Stimulated activated CD4-positive, alpha-beta T cell treated with anti-CD3 and anti-CD28 coated beads, Interleukin-12 subunit alpha, Interleukin-12 subunit beta, amount 100 ng/mL, for 24 hours (primary cell): ENCODE measurements around the gene SCIN.
"Not testable (repeated sequence)": the region's sequence is repeated elsewhere in the genome, so short reads cannot be mapped to it uniquely, and the experiment has no call there.

Experiments
- DNase-seq, 2 experiments: peaks; one replicate each; pipeline ENCODE4 v3.0.0-alpha.2; 2020; ENCODE audit warnings: low read depth in 2 of 2

SCIN gene

DNA sequence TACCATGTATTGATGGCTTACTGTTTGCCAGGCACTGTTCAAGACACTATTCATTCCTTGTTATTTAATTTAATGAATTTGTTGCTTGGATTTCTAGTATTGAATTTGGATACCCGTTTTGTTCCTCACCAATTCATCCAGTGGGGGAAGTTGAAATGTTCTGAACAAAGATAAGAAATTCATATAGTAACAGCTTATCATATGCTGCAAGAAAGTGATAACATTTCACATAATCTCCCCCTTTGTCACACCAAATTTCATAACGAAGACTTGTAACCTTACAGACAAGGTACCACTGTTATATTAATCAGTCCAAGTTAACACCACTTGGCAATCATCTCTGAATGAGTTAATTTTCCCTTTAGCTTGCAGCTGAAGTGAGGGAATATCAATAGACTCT lies 42.1 kb downstream of the SCIN start:
- no peak for DNase-seq

DNA sequence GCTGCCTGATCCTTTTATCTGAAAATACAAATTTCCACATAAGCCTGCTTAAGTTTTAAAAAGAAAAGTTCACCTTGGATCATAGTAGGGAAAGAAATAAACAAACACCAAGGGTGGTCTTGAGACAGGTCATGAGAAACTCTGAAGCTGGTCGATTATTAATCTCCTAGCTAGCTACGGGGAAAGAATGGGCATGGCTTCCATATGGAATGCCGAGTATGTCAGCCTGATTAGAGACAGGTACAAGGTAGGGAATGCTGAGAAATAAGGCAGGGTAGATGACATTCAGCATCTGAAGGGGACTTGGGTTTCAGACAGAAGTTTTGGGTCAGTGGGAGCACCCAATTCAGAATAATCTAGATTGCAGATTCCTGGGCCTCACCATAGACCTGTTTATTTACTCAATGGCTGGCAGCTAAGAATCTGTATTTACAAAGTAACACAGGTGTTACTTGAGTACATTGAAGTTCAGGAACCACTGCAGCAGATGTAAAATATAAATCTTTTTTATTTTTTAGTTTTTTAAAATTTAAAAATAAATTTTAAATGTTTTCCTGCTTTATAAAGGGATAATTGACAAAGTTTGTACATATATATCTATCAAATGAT lies 49.0 kb downstream of the SCIN start:
- DNase-seq, result no peak

DNA sequence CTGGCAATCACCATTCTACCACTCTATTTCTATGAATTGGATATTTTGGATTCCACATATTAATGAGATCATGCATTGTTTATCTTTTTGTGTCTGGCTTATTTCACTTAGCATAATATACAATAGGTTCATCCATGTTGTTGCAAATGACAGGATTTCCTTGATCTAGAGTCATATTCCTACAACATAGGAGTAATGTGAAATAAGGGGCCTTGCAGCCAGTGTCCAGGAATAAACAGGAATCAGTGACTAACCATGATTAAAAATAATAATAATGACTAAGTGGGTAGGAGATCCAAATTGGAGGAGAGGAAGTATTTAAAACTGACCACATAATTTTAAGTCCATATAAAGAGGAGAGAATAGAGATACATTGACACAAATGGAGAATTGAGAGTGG lies 49.9 kb downstream of the SCIN start:
- DNase-seq, result no peak

DNA sequence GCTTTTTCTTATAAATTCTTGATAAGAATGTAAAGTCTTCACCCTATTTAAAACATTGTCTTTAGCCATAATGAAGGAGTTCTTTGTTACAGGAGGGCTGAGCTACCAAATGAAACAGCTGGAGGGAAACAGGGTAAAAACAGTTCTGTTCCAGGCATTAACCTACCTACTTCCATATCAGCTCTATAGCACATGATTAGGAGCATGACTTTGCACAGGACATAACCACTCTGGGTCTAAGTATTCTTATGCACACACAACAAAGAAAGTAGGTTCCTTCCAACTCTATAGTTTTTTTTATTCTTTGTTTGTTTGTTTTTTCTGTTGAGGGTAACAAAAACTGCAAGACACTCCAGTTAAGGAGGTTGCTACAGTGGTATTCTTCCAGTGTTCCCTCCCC lies 52.7 kb downstream of the SCIN start:
- no peak for DNase-seq

DNA sequence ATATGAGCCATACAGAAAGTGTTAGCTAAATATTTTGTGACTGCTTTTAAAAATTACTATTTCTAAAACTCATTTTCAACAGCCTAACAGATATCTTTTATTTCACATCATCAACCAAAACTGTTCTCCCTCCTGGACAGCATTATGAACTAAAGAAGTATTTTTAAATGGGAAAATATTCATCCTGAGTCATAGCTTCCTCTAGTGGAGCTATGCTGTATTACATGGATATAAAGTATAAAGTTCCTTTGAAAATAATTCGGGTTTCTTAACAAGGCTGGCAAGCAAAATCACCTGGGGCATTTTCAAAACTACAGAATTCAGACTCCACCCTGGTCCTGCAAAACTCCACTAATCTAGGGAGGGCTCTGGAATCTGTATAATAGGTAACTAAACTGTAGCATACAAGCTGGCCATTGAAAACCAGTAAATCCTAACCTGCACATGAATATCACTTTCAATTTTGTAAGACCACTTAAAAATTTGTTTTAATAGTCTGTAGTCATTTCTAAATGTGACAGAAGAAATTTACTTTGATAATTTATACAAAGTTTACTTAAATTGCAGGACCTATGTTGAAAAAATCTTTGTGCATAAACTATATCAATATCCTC lies 53.5 kb downstream of the SCIN start:
- DNase-seq, result no peak

DNA sequence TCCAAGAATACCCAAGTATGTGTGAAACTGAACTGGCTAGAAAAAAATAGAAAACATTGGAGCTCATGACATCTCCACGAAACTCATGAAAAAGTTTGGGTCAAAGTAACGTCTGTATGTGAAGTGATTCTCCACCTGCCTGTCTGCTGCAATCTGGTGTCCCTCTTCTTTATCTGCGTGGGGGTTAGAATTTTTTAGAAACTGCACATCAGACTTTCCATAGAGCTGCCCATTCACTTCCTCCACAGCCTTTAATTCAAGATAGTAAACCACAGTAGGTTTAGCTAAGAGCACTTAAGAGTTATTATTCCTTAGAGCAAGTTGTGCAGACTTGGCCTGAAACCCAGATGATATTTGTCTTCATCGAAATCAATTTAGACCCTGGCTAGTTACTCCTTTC lies 55.3 kb downstream of the SCIN start:
- no peak for DNase-seq

DNA sequence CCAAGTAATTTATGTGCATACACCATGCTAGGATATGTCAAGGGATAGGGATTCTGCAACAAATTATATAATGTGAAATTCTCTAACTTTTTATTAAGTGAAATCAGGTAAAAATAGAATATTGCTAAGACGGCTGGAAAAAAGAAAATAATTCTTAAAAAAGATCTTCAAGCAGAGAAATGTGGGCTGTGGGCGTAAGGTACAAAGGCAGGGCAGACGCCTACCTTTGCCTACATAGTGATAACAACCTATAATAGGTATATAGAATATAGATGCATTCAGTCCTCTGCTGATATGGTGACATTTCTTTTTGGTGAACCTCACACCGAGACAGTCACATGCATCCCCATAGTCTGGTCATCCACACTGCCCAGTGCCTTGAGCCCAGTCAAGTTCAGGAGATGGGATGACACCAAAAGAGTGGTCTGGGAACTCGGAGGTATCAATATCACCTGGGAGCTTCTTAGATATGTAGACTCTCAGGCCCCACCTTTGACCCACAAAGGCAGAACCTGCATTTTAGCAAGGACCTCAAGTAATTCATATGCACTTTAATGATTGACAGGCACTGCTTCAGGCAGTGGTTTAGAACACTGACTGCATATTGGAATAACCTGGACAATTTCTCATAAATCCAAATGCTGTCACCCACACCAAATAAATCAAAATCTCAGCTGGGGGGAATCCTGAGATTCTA lies 59.4 kb downstream of the SCIN start:
- DNase-seq, result no peak

DNA sequence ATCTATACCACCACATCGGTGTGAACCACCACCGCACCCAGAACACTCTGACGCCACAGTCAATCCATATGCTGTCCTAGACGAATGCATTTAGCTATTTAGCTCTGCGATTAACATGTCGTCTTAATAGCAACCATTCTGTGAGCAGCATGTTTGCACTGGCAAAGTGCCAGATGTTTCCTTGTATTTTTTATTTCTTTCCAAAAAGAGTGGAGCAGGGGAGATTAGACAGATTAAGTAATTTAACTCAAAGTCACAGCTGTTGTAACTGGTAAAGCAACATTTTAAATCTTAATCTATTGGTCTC lies 59.9 kb downstream of the SCIN start:
- DNase-seq, result no peak

DNA sequence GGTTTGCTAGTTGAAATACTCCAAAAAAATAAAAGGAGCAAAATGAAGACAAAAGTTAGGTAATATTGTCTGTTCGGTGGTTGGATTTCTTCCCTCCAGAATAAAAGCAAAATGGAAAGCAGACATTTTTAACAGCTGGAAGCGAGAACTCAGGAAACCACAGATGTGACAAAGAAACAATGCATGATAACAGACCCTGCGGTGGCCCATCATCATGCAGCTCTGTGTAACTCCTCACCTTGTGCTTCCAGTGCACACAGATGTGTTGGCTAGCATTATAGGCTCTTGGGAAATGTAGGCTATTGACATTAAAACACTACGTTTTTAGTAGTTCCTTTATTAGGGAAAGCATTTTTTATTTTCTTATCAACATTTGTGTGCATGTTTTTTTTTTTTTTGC lies 63.1 kb downstream of the SCIN start:
- DNase-seq, result no peak

DNA sequence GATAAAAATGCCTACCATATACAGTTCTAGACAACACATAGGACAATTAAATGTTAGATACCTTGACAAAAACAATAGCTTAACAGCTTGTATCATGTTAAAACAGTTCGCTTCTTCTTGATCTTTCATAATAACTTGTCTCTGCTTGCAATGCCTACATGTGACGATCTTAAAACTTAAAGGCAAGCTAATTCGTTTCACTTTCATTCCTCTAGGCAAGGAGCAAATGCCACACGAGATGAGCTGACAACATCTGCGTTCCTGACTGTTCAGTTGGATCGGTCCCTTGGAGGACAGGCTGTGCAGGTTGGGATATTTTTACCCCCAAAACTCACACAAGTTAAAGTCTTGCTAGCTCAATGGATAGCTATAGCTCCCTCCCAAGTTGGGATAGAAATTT lies 65.3 kb downstream of the SCIN start:
- no peak for DNase-seq

DNA sequence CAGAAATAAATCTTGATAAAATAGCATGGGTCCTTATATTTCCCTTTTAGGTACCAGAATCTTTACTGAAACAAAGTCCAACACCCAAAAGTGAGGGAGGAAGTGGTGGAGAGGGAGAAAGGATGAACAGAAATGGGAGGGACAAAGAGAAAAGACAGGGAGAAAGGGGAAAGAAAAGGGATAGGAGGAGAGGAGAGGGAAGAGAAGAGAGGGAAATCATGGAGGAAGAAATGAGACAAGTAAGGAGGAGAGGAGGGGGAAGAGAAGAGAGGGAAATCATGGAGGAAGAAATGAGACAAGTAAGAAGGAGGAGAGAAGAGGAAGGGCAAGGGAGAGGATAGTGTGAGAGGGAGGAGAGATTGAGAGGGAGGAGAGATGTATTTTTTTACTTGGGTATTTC lies 66.8 kb downstream of the SCIN start:
- DNase-seq, result no peak

DNA sequence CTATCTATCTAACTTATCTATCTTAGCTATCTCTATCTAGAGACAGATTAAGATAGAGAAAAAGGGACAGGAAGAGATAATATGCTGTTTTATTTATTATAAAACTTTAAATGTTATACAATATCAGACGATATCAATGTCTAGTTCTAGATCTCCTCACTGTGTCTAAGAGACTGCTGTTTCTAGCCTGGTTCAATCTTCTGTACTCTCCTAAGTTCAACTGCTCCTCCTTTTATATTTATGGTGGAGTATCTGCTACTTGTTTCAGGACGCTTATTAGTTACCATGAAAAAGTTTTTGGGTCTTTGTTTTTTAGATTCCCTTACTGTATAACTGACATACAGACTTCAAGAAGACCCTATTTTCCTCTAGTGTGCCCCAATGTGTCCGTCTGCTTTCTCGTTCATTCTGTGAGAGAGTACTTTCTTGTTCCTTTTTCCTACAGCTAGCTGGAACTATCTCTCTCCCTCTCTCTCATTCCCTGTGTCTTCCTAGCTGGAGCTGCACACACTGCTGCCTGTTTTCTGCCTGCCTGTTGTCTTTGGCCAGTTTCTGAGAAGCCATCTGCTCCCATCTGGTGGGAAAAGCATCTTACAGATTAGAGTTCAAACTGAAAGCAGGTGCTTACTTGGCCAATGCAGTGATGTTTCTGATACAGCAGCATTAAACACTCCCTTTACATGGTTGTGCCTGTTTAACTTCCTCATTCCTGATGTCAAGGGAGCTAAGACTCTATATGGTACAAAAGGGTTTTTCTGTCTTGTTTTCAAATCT lies 67.5 kb downstream of the SCIN start:
- DNase-seq, result no peak

DNA sequence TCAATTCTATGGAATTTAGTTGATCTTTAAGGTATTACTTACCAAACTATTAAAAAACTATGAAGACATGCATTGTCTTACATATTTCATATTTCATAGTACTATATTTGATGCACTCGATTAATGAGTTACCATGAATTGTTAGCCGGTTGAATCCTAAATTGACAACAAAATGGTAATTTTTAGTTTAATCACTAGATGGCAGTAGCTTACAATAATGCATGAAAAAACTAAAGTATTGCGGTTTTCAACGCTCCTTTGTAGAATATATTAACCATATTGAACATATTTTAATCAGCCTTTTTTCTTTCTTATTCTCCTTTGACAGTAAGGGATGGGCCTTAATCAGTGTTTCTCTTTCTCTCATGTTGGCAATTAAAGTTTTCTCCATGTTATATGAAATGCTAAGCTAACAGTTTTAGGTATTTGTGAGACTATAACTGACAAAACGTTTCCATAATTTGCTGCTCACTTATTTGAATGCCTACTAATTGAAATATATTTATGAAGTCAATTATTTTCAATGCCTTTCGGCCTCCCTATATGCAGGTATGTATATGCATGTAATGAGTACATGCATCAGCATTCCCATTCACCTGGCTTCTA lies 68.4 kb downstream of the SCIN start:
- no peak for DNase-seq

DNA sequence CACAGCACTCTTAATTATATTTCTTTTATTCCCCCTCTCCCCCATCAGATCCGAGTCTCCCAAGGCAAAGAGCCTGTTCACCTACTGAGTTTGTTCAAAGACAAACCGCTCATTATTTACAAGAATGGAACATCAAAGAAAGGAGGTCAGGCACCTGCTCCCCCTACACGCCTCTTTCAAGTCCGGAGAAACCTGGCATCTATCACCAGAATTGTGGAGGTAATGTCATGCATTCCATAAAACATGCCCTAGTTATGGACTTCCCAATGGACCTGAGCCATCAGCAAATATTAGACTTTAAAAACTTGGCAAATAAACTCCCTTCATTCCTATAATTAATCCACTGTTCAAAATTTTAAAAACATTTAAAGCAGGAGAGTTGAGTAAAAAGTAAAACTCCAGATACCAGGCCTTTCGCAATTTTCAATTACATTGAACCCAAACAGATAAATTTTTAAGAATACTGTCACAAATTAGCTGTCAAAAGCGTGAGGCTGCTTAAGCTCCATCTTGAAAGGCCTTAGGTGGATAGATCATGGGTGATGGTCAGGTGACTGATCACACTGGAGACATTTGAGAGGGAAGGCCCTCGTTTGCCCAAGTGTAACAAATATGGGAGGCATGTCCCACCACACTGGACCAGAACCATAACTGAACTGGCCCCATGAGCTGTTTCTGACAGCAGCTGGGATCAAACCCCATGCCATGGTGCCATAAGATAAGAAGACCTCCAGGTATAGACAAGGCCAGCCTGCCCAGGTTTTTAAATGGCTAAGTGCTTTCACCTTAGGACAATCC lies 70.0 kb downstream of the SCIN start:
- DNase-seq, result no peak

DNA sequence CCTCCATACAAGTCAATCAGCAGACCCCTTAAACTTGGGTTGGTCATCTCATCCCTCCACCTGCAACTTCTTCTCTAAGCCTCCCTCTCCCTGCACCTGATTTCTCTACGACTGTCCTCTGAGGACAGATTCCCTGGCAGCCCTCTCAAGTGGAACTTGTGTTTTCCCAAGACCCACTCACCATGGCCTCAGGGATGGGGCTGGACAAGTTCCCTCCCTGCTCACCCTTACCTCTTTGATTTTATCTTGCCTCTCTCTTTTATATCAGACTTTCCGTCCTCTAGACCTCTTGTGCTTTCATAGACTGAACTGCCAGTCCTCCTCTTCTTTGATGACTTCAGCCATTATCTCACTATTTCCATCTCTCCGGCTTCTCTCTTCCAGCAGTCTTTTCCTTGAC lies 70.7 kb downstream of the SCIN start:
- DNase-seq, result no peak

DNA sequence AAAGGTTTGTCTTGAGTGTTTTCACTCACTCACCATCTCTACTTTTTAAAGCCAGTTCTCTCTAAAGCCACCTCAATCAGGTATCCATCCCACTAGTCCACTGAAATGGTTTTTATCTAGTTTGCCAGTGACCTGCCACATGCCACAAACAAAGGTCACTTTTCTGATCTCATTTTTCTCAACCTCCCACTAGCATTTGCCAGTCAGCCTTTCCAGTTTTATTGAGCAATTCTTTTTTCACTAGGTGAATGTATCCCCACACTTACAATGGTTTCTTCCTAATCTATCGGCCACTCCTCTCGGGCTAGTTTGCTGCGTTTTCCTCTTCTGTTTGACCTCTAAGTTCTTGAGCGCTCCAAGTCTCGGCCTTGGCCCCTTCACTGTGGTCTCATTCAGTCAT lies 72.0 kb downstream of the SCIN start:
- DNase-seq, result no peak

DNA sequence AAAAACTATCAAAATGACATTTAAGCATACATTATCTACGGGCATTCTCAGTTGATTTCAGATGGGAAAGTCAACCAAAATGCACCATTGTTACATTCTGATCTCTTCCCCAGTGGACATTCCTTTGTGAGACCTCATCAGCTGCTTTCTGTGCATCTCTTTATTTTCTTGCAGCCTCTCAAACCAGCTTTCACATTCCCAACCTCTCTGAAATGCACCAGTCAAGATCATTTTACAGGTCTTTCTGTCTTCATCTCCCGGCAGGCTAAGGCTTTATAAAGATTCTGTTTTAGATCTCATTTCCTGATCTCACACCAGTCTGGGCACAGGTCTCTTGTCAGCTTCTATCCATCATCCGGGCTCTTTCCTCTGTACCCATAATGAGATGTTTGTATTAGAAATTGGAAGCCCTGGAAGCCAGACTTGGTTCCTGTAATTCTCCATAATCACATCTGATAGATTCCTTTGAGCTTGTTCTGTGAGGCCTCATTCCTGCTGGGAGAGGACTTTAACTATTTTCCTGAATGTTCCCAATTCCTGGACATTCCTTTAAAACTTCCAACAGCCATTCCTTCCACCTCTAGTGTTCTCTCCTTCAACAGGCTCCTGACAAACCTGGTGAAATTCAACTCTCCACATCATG lies 72.6 kb downstream of the SCIN start:
- DNase-seq, result no peak

DNA sequence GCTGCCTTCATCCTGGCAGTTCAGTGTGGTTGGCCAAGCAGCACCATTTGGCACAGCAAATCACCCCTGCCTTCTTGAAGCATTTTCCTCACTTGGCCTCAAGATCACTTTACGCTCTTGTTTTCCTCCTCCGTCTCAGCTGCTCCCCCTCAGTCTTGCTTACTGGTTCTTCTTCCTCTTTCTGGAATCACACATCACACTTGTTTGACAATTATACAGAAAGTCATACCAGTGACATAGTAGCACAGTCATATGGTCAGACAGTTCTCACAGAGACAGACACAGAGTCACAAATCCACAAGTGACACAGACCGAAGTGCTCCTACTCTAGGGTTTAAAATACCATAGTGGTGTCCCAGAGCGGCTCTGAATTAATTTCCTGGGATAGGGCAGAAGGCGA lies 73.1 kb downstream of the SCIN start:
- DNase-seq, result no peak

DNA sequence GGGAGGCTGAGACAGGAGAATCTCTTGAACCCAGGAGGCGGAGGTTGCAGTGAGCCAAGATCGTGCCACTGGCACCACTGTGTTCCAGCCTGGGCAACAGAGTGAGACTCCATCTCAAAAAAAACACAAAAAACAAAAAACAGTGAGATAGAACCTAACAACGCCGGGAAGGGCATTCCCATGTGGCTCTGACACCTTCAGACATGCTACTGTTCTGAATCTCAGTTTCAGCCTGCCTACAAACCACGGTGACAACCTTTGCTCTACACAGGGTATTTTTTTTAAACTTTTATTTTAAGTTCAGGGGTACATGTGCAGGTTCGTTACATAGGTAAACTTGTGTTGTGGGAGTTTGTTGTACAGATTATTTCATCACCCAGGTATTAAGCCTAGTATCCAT lies 74.7 kb downstream of the SCIN start:
- DNase-seq, result not testable (repeated sequence)

DNA sequence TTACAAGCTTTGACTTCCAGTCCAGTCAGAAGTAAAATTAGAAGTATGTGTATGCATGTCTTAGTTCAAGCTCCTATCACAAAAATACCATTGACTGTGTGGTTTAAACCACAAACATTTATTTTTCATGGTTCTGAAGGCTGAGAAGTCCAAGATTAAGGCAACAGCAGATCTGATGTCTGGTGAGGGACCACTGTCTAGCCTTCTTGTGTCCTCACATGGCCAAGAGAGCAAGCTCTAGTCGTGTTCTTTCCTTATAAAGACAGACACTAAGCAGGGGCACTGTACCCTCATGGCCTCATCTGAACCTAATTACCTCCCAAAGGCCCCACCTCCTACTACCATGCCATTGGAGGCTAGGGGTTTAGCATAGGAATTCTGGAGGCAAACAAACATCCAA lies 75.6 kb downstream of the SCIN start:
- no peak for DNase-seq
